Glutamatergic neuron (in vitro differentiated cells): ENCODE data around the gene CLTRN. TPM values are rescaled to one million over a fixed set of nuclear protein-coding genes. Genes with fewer than 3 reads are reported as not detected.

Source experiments
- DNase-seq: peaks from one replicate; pipeline ENCODE4 v3.0.0; 2022
- H3K27ac Mint-ChIP-seq: one replicate; pipeline ENCODE4 v1.8.0; 2020; ENCODE audit warnings: mild to moderate bottlenecking, mixed read lengths, inconsistent platforms; ENCODE audit not compliant: unreplicated experiment
- H3K27me3 Mint-ChIP-seq: one replicate; pipeline ENCODE4 v1.8.0; 2020; ENCODE audit warnings: mild to moderate bottlenecking, moderate library complexity, mixed read lengths, inconsistent platforms; ENCODE audit not compliant: unreplicated experiment
- H3K36me3 Mint-ChIP-seq: one replicate; pipeline ENCODE4 v1.8.0; 2020; ENCODE audit warnings: mild to moderate bottlenecking, mixed read lengths, inconsistent platforms; ENCODE audit not compliant: unreplicated experiment
- H3K4me1 Mint-ChIP-seq: one replicate; pipeline ENCODE4 v1.8.0; 2020; ENCODE audit warnings: mild to moderate bottlenecking, low read depth, mixed read lengths, inconsistent platforms; ENCODE audit not compliant: unreplicated experiment
- H3K4me3 Mint-ChIP-seq: one replicate; pipeline ENCODE4 v1.8.0; 2020; ENCODE audit warnings: mild to moderate bottlenecking, mixed read lengths, inconsistent platforms; ENCODE audit not compliant: unreplicated experiment
- H3K9me3 Mint-ChIP-seq: one replicate; pipeline ENCODE4 v1.8.0; 2020; ENCODE audit warnings: mild to moderate bottlenecking, moderate library complexity, mixed read lengths, inconsistent platforms; ENCODE audit not compliant: unreplicated experiment
- CTCF ChIP-seq: fragments of 200-600 bp; sonication (generic); IDR thresholded peaks from one replicate; pipeline ENCODE4 v1.5.0; 2021; ENCODE audit not compliant: partially characterized antibody, unreplicated experiment
- total RNA-seq: library from RNA; stranded (reverse); fragmentation: NEBNext Ultra II Directional; extraction: Animal tissue kit (Norgen Biotek cat#: 25700); gene quantifications from one replicate; pipeline ENCODE4 v1.2.1, GENCODE V29; 2021; ENCODE audit not compliant: unreplicated experiment

Gene CLTRN
- total RNA-seq, 1 donor from 2014 or later: 0.27 TPM

- no peak for TF ChIP-seq CTCF
- H3K9me3 Mint-ChIP-seq: peaks cover 3% of the 10 kb centered on the region
- DNase-seq: no peak
- H3K4me1 Mint-ChIP-seq: peaks cover 3% of the 10 kb centered on the region
- no peak overlapping the region for H3K4me3 Mint-ChIP-seq
- H3K27me3 Mint-ChIP-seq: no peaks in the 10 kb centered on the region
- no peak overlapping the region for H3K27ac Mint-ChIP-seq
- H3K36me3 Mint-ChIP-seq: peaks cover 5% of the 10 kb centered on the region
Measured at GRCh38 chrX:15694941-15695451, 30.4 kb upstream of the CLTRN start.

- Mint-ChIP-seq H3K4me1 (no peaks in the 10 kb centered on the region), H3K36me3 (peaks cover 5% of the 10 kb centered on the region), H3K27me3 (no peaks in the 10 kb centered on the region), H3K9me3 (peaks cover 3% of the 10 kb centered on the region), H3K27ac (no peak overlapping the region), H3K4me3 (no peak overlapping the region)
- peak; percentile 20 for DNase-seq
- peak; percentile 57 for TF ChIP-seq CTCF
Measured at GRCh38 chrX:15686818-15687685, 22.4 kb upstream of the CLTRN start.

GRCh38 chrX:15683193-15683592, 18.6 kb upstream of the CLTRN start:
- Mint-ChIP-seq H3K27me3 (no peaks in the 10 kb centered on the region), H3K27ac (no peak overlapping the region), H3K9me3 (no peaks in the 10 kb centered on the region), H3K4me1 (no peaks in the 10 kb centered on the region), H3K36me3 (no peaks in the 10 kb centered on the region), H3K4me3 (no peak overlapping the region)
- no peak for DNase-seq
- TF ChIP-seq CTCF: no peak

- DNase-seq: no peak
- Mint-ChIP-seq H3K36me3 (no peaks in the 10 kb centered on the region), H3K9me3 (no peaks in the 10 kb centered on the region)
Measured at GRCh38 chrX:15681433-15681832, 16.8 kb upstream of the CLTRN start.

More at GRCh38 chrX:15681433-15681832, 16.8 kb upstream of the CLTRN start:
- no peak for TF ChIP-seq CTCF
- H3K4me1 Mint-ChIP-seq: no peaks in the 10 kb centered on the region
- H3K4me3 Mint-ChIP-seq: no peak overlapping the region
- H3K27ac Mint-ChIP-seq: no peak overlapping the region
- no peaks in the 10 kb centered on the region for H3K27me3 Mint-ChIP-seq
